ENCODE data around the gene ZFYVE27. TPM values are rescaled to one million over a fixed set of nuclear protein-coding genes. Genes with fewer than 3 reads are reported as not detected.

The ZFYVE27 gene
- total RNA-seq, 2 donors from 2014 or later = 24.8 to 25.5 TPM

DNA sequence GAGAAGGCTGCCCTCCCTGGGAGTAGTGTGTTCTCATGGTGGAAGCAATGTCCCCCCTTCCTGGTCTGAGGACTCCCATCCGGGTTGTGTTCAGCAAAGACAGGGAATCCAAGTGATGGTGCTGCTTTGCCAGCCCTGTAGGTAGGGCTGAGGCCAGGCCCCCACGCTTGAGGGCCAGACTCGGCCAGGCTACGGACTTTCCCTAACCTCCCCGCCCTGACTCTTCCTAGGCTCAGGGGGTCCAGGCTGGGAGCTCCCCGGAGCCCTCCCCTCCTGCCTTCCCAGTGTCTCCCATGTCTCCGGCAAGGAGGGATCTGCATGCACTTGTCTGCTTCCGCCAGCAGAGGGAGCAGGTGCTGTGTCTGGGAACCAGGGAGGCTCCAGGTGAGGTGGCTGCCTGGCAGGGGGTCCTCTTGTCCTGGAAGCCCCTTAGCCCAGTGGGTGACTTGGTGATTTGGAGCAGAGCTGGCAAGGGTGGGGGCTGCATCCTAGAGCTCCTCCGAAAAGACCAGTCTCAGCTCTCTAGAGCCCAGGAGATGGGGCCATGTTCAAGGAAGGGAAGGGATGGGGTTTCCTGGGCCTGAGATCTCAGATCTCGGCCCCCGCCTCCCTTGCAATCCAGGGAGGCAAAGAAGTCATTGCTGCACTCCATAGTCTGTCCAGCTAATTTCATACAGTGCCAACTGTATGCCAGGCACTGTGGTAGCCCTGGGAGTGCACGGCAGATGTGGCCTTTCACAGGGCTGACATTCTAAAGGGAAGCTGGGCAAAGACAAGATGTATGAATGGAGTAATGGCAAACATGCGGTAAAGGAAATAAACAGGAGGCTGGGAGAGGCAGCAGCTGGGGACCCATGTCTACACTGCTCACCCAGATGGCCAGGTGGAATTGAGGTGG lies 55.1 kb downstream of the ZFYVE27 start:
- DNase-seq (ENCODE audit: low spot score) (no peak), ATAC-seq (ENCODE audit: insufficient number of reproducible peaks, low FRiP score, low read depth) (no peak)
- no peaks in the 10 kb centered on the region for H3K27me3 ChIP-seq (replicated peaks; ENCODE audit: insufficient read depth)
- H3K4me1 ChIP-seq (ENCODE audit: control insufficient read depth in 1 of 2, low read depth in 2 of 2) = peaks cover 0 to 6% of the 10 kb centered on the region in 2 donors
- H3K27ac ChIP-seq = no peak overlapping the region
- no peaks in the 10 kb centered on the region for H3K36me3 ChIP-seq
- no peak overlapping the region for H3K4me3 ChIP-seq
- H3K9me3 ChIP-seq = no peaks in the 10 kb centered on the region
- TF ChIP-seq, protein P1, sequence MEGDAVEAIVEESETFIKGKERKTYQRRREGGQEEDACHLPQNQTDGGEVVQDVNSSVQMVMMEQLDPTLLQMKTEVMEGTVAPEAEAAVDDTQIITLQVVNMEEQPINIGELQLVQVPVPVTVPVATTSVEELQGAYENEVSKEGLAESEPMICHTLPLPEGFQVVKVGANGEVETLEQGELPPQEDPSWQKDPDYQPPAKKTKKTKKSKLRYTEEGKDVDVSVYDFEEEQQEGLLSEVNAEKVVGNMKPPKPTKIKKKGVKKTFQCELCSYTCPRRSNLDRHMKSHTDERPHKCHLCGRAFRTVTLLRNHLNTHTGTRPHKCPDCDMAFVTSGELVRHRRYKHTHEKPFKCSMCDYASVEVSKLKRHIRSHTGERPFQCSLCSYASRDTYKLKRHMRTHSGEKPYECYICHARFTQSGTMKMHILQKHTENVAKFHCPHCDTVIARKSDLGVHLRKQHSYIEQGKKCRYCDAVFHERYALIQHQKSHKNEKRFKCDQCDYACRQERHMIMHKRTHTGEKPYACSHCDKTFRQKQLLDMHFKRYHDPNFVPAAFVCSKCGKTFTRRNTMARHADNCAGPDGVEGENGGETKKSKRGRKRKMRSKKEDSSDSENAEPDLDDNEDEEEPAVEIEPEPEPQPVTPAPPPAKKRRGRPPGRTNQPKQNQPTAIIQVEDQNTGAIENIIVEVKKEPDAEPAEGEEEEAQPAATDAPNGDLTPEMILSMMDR (IDR thresholded peaks at IDR 0.05) = peak; percentile 86

DNA sequence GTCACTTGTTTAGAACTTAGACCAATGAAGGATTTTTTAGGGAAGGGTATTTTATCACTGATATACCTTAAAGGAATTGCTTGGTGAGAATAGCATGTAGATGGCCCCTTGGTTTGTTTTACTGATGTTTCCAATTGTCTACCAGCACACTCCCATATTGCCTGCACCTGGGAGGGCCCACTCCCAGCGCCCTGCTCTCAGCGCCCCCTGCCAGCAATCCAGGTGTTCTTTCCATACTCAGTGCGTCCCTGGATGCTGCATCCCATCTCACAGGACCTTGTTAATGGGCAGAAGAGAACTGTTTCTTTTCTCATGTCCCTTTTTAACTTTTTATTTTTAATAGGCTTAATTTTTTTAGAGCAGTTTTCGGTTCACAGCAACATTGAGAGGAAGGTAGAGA lies 59.0 kb downstream of the ZFYVE27 start:
- Histone ChIP-seq H3K27me3 (replicated peaks; ENCODE audit: insufficient read depth) (no peaks in the 10 kb centered on the region), H3K36me3 (no peaks in the 10 kb centered on the region), H3K4me3 (no peak overlapping the region), H3K27ac (no peak overlapping the region), H3K4me1 (ENCODE audit: control insufficient read depth in 1 of 2, low read depth in 2 of 2) (no peaks in the 10 kb centered on the region), H3K9me3 (peaks cover 4% of the 10 kb centered on the region)
- DNase-seq (ENCODE audit: low spot score) = no peak
- no peak for ATAC-seq (ENCODE audit: insufficient number of reproducible peaks, low FRiP score, low read depth)
- TF ChIP-seq, protein P1 (IDR thresholded peaks at IDR 0.05) = no peak

DNA sequence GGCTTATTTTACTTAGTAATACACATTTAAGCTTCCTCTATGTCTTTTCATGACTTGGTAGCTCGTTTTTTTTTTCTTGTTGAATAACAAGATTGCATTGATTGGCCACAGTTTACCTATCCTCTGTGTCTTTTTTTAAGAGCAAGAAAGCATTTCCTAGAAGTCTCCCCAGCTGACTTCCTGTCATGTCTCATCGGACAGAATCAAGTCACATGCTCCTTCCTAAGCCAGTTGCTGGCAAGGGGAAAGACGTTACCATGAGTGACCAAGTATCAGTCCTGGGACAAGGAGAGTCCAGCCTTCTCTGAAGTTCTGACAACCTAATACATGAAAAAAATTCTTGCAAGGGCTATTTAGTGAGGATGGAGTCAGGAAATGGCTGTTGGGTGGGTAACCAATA lies 59.7 kb downstream of the ZFYVE27 start:
- no peak for DNase-seq (ENCODE audit: low spot score)
- TF ChIP-seq, protein P1 (IDR thresholded peaks at IDR 0.05) = no peak
- Histone ChIP-seq H3K36me3 (no peaks in the 10 kb centered on the region), H3K27ac (no peak overlapping the region), H3K27me3 (replicated peaks; ENCODE audit: insufficient read depth) (no peaks in the 10 kb centered on the region), H3K9me3 (peaks cover 4% of the 10 kb centered on the region), H3K4me1 (ENCODE audit: control insufficient read depth in 1 of 2, low read depth in 2 of 2) (no peaks in the 10 kb centered on the region), H3K4me3 (no peak overlapping the region)
- no peak for ATAC-seq (ENCODE audit: insufficient number of reproducible peaks, low FRiP score, low read depth)

DNA sequence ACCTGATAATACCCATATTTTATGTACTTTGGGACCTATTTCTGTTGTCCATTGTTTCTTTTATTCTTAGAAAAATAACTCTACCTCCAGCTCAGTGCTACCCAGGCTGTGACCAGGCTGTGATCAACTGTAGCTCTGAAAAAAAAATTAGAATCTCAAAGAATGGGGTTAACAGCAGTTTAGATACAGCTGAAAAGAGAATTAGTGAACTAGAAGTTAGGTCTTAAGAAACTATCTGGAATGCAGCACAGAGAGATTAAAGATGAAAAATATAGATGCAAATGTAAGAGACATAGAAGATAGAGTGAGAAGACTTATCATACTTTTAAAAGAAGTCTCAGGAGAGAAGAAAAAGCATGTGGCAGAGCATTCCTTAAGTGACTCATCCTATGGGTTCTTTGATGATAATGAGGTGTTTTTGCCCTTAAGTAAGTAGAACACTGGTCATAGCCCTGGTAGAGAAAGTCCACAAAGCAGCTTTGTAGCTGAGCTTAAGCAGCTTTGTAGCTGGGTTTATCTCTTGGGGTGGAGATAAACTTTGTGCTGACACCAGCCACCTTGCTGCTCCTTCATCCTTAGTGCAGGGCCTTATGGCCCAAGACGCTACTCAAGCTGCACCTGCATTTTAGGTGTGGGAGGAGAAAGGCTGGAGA lies 62.2 kb downstream of the ZFYVE27 start:
- DNase-seq (ENCODE audit: low spot score) (no peak), ATAC-seq (ENCODE audit: insufficient number of reproducible peaks, low FRiP score, low read depth) (no peak)
- Histone ChIP-seq H3K36me3 (no peaks in the 10 kb centered on the region), H3K27ac (no peak overlapping the region), H3K27me3 (replicated peaks; ENCODE audit: insufficient read depth) (no peaks in the 10 kb centered on the region), H3K4me1 (ENCODE audit: control insufficient read depth in 1 of 2, low read depth in 2 of 2) (no peaks in the 10 kb centered on the region), H3K9me3 (peaks cover 4% of the 10 kb centered on the region), H3K4me3 (no peak overlapping the region)
- TF ChIP-seq, protein P1 (IDR thresholded peaks at IDR 0.05) = no peak

DNA sequence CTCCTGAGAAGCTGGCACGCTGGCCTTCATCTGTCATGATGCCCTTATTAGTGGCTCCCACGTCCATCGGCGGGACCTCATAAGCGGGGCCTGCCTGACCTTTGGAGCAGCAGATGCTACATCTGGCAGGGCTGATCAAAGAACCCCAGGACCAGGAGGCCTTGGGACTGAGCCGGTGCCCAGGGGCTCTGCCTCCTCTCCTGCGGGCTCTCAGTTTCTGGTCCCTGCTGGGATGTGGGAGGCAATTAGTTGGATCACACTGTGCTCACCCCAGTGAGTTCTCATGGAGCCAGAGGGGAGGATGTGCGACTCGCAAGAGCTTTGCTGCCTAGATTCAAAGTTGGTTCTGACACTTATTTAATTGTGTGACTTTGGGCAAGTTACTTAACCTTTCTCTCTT lies 63.5 kb downstream of the ZFYVE27 start:
- no peak overlapping the region for H3K27ac ChIP-seq
- H3K9me3 ChIP-seq = peaks cover 4% of the 10 kb centered on the region
- H3K4me1 ChIP-seq (ENCODE audit: control insufficient read depth in 1 of 2, low read depth in 2 of 2) = no peaks in the 10 kb centered on the region
- H3K4me3 ChIP-seq = no peak overlapping the region
- DNase-seq (ENCODE audit: low spot score) = no peak
- H3K36me3 ChIP-seq = no peaks in the 10 kb centered on the region
- ATAC-seq (ENCODE audit: insufficient number of reproducible peaks, low FRiP score, low read depth) = no peak
- TF ChIP-seq, protein P1 (IDR thresholded peaks at IDR 0.05) = no peak
- H3K27me3 ChIP-seq (replicated peaks; ENCODE audit: insufficient read depth) = no peaks in the 10 kb centered on the region

All from thoracic aorta (tissue), 2 donors.